ENCODE measurements around the gene SCN4A.
A peak's percentile ranks its signal among the peaks of the same experiment; 100 is the strongest.

SCN4A gene

DNA sequence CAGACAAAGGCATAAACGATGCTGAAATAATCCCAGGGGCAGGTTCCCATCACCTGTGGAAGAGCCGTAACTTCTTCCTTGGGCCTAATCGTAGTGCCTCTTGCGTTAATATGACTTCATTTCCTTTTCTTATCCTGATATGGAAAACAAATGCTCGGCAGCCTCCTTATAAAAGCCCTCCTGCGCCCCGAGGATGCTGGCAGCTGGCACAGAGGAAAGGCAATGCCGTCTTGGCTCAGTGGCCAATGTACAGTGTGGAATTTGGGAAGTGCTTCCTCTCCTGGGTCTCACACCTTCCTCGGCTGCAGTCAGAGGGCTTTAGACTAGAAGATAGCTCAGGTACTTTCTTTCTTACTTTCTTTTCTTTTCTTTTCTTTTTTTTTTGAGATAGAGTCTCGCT is 3.4 kb downstream of the SCN4A start:
- TF ChIP-seq, protein P1, sequence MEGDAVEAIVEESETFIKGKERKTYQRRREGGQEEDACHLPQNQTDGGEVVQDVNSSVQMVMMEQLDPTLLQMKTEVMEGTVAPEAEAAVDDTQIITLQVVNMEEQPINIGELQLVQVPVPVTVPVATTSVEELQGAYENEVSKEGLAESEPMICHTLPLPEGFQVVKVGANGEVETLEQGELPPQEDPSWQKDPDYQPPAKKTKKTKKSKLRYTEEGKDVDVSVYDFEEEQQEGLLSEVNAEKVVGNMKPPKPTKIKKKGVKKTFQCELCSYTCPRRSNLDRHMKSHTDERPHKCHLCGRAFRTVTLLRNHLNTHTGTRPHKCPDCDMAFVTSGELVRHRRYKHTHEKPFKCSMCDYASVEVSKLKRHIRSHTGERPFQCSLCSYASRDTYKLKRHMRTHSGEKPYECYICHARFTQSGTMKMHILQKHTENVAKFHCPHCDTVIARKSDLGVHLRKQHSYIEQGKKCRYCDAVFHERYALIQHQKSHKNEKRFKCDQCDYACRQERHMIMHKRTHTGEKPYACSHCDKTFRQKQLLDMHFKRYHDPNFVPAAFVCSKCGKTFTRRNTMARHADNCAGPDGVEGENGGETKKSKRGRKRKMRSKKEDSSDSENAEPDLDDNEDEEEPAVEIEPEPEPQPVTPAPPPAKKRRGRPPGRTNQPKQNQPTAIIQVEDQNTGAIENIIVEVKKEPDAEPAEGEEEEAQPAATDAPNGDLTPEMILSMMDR (IDR thresholded peaks at IDR 0.05; ENCODE audit: low read length, missing control alignments) = no peak
- H3K4me3 ChIP-seq (replicated peaks; ENCODE audit: low read depth, low read length) = no peak overlapping the region
- no peak for DNase-seq (ENCODE audit: low read depth)

DNA sequence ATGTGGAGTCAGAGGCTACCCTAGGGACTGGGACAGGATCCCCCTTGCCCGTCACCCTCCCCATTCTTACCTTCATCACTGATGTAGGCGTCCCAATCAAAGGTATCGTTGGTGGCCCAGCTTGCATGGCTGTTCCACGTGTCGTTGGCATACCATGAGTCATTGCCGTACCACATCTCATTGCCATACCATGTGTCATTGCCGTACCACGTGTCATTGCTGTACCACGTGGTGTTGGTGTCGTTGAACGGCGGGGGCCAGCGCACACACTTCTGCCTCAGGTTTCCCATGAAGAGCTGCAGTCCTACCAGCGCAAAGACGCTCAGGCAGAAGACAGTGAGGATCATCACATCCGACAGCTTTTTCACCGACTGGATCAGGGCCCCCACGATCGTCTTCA is 4.8 kb downstream of the SCN4A start:
- no peak for DNase-seq (ENCODE audit: low read depth)

DNA sequence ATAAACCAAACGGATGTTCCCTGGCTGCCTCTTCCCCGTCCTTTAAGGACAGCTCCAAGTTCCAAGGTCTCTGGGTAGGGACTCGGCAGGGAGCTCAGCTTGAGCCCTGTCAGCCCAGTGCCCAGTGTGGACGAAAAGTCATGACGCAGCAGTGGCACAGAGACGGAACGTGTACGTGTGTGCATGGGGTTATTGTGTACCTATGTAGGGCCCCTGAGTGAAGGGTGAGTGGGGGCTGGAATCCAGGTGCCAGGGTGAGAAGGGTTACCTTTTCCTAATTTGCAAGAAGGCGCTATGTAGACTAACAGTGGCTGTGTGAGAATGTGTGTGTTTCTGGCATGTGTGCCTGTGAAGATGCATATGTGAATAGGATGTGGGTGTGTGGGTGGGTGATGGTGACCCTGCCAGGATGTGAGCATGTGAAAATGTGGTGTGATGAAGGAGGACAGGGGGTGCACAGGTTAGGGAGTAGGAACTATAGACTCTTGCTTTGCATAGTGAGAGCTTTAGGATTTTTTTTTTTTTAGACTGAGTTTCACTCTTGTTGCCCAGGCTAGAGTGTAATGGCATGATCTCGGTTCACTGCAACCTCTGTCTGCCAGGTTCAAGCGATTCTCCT is 6.0 kb downstream of the SCN4A start:
- TF ChIP-seq, protein P1 (IDR thresholded peaks at IDR 0.05; ENCODE audit: low read length, missing control alignments) = no peak
- H3K4me3 ChIP-seq (replicated peaks; ENCODE audit: low read depth, low read length) = no peak overlapping the region
- no peak for DNase-seq (ENCODE audit: low read depth)

More for the DNA sequence above, 4.8 kb downstream of the SCN4A start:
- TF ChIP-seq, protein P1 (IDR thresholded peaks at IDR 0.05; ENCODE audit: low read length, missing control alignments) = no peak
- H3K4me3 ChIP-seq (replicated peaks; ENCODE audit: low read depth, low read length) = no peak overlapping the region

DNA sequence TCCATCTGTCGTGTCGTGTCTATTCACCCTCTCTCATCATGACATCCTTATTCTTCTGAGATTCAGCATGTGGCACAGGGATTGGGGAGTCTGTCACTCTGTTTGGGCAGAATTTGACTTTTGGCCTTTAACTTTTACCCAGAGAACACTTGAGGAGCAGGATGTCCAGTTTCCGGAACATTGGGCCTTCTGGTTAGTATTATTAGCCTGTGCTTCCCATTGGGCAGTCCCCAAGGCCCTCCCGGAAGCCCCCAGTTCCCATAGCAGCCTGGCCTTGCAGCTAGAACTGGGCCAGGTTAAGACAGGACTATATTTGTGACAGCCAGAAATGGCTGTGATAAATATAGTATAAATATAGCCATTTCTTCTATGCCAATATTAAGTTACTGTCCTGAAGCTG is 9.6 kb downstream of the SCN4A start:
- DNase-seq (ENCODE audit: low read depth) = no peak
- no peak overlapping the region for H3K4me3 ChIP-seq (replicated peaks; ENCODE audit: low read depth, low read length)
- TF ChIP-seq, protein P1 (IDR thresholded peaks at IDR 0.05; ENCODE audit: low read length, missing control alignments) = no peak

DNA sequence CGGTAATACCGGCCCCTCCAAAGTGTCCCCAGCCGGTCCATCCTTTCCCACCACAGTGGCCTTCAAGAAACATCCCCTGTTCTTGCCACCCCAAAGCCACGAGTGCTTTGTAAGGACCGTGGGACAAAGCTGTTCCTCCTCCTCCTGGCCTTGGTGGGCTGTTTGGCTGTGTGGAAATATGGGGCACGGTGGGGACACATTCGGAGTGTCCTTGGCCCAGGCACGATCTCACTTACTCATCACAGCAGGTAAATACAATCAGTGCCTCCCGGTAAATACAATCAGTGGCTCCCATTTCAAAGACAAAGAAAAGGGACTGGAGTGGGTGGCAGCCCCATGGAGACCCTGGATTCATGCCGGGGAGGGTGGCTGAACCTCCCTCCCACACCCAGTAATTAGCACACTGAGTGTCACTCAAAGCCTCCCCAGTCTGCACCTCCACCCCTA is 10.4 kb downstream of the SCN4A start:
- TF ChIP-seq, protein P1 (IDR thresholded peaks at IDR 0.05; ENCODE audit: low read length, missing control alignments) = no peak
- H3K4me3 ChIP-seq (replicated peaks; ENCODE audit: low read depth, low read length) = no peak overlapping the region
- no peak for DNase-seq (ENCODE audit: low read depth)

DNA sequence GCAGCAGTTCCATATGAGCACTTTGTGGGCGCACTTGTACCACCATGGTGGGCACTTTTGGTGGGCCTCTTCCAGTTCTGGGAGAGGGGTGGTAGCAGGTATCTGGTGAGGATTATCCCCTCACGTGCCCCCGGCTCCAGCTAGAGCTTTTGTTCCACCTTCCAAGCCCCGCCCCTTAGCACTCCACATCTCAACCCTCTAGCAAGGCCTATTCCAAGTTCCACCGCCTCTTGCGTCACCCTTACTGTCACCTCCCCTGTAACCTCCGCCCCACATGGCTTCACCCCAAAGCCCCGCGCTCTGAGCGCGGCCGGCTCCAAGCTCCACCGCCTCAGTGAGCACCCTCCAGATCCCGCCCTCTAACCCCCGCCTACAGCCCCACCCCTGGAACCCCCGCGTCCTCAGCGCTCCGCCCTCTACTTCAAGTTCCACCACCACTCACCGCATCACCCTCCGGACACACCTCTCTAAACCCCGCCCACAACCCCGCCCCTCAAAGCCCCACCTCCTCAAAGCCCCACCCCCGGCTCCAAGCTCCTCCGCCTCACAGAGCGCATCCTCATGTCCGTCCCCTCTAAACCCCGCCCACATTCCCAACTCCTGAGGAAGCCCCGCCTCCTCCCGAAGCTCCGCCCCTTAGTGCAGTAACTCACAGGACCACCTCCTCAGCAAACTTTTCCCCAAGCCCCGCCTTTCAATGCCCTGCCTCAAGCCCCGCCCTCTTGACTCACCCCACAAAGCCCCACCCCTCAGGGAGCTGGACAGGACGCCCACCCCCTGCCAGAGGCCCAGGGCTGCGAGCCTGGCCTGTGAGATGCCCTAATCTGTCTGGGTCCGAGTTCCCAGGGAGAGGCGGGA is 11.1 kb downstream of the SCN4A start:
- H3K4me3 ChIP-seq (replicated peaks; ENCODE audit: low read depth, low read length) = no peak overlapping the region
- TF ChIP-seq, protein P1 (IDR thresholded peaks at IDR 0.05; ENCODE audit: low read length, missing control alignments) = no peak
- DNase-seq (ENCODE audit: low read depth) = peak; percentile 68

Measured in fibroblast of pulmonary artery (primary cell).